Measurements from ENCODE around the gene UFSP2.

- TF ChIP-seq POLR2A (IDR thresholded peaks at IDR 0.05) = no peak
- no peak for TF ChIP-seq CTCF (IDR thresholded peaks at IDR 0.05)
- no peak for TF ChIP-seq POLR2AphosphoS5 (IDR thresholded peaks at IDR 0.05)
Measured at GRCh38 chr4:185399466-185399865, 26.3 kb downstream of the UFSP2 start.

All from breast epithelium (tissue), 3 donors.